Skin epidermis (tissue), 12 donors: ENCODE results near the gene TYR.
"Not testable (repeated sequence)": the region's sequence is repeated elsewhere in the genome, so short reads cannot be mapped to it uniquely, and the experiment has no call there.

ENCODE experiments used
- H3K27ac ChIP-seq, 21 experiments: fragments of 200-600 bp; sonication (generic) in 11 of 21; one replicate each; pipeline ENCODE4 v1.5.0; 2020; ENCODE audit warnings: mild to moderate bottlenecking in 3 of 21, inconsistent platforms in 2 of 21, moderate library complexity in 2 of 21
- H3K4me3 ChIP-seq, 7 experiments: fragments of 200-600 bp; sonication (generic) in 2 of 7; one replicate each; pipeline ENCODE4 v1.5.0; 2020; ENCODE audit warnings: inconsistent platforms in 2 of 7, mild to moderate bottlenecking in 2 of 7, moderate library complexity in 1 of 7

Gene TYR

DNA sequence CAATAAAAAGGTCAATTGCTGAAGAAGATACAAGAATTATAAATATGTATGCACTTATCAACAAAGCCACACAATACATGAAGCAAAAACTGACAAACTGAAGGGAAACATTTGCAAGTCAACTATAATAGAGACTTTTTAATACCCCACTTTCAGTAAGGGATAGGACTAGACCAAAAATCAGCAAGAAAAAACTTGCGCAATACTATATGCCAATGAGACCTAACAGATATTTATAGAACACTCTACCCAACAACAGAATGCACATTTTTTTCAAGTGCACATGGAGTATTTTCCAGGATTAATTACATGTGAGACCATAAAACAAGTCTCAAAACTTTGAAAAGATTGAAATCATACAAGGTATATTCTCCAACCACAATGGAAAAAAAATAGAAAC is 83.8 kb downstream of the TYR start:
- H3K4me3 ChIP-seq, H3K27ac ChIP-seq: not testable (repeated sequence)

- Histone ChIP-seq H3K27ac (no peak overlapping the region), H3K4me3 (no peak overlapping the region)
Measured at GRCh38 chr11:89267660-89268302, 90.1 kb downstream of the TYR start.

- H3K27ac ChIP-seq, H3K4me3 ChIP-seq: not testable (repeated sequence)
Measured at GRCh38 chr11:89272540-89273088, 94.9 kb downstream of the TYR start.

DNA sequence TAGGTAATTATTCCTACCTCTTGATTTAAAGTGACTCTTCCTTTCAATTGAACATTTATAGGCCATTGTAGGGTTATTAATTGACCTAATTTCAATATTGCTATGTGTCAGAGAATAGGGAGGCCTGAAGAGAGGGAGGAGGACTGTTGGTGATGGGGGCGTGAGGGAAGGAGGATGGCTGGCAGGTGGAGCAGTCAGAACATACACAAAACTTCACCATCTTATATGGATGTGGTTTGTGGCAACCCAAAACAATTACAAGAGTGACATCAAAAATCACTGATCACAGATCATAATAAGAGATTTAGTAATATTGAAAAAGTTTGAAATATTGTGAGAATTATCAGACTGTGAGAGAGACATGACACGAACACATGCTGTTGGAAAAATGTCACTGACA is 95.5 kb downstream of the TYR start:
- H3K27ac ChIP-seq, H3K4me3 ChIP-seq: not testable (repeated sequence)

DNA sequence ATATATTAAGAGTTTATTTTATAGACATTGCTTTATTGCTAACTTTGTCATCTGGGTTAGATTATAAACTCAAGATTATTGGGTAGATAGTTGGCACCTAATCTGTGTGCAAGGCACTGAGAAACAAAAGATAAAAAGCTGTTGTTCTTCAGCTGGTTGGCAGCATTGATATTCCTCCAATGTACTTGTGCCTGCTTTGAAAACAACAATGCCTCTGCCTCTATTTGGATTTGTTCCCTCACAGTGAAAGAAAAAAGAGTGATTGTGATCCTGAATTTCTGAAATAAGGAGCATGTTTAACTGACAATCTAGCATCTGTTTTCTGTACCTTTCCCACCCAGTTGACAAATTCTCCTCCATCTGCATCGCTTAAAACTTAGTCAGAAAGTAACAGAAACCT is 98.3 kb downstream of the TYR start:
- H3K4me3 ChIP-seq = no peak overlapping the region
- no peak overlapping the region for H3K27ac ChIP-seq

DNA sequence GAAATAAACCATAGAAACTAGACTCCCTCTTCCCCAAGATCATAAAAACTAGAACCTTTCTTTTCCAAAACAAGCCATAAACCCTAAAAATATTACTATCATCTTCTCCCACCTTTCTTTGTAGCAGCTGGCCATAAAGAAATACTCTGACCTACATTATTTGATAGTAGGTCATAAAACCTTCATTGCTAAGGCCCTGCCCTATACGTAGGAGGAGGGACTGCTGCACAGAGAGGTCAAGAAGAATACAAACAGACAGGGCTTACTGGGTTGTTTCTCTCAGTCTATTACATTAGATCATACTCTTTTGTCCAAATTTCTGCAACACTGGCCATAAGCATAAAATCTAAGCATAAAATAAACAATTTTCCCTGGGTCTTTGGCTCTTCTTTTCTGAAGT is 101.5 kb downstream of the TYR start:
- H3K27ac ChIP-seq = no peak overlapping the region
- H3K4me3 ChIP-seq = no peak overlapping the region

GRCh38 chr11:89281032-89281677 is 103.5 kb downstream of the TYR start:
- not testable (repeated sequence) for H3K27ac ChIP-seq, H3K4me3 ChIP-seq

- H3K4me3 ChIP-seq = not testable (repeated sequence)
Measured at GRCh38 chr11:89286601-89287000, 108.9 kb downstream of the TYR start.

GRCh38 chr11:89288004-89288403 is 110.3 kb downstream of the TYR start:
- not testable (repeated sequence) for H3K4me3 ChIP-seq, H3K27ac ChIP-seq

More at GRCh38 chr11:89286601-89287000, 108.9 kb downstream of the TYR start:
- not testable (repeated sequence) for H3K27ac ChIP-seq

- H3K4me3 ChIP-seq = no peak overlapping the region
Measured at GRCh38 chr11:89293965-89294679, 116.4 kb downstream of the TYR start.

DNA sequence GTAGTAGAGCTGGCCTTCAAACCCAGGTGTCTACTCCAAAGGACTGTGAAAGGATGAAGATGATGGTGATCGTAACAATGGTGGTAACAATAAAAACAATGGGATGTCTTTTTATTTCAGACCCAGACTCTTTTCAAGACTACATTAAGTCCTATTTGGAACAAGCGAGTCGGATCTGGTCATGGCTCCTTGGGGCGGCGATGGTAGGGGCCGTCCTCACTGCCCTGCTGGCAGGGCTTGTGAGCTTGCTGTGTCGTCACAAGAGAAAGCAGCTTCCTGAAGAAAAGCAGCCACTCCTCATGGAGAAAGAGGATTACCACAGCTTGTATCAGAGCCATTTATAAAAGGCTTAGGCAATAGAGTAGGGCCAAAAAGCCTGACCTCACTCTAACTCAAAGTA is 117.3 kb downstream of the TYR start:
- H3K27ac ChIP-seq, H3K4me3 ChIP-seq: not testable (repeated sequence)

More at GRCh38 chr11:89293965-89294679, 116.4 kb downstream of the TYR start:
- no peak overlapping the region for H3K27ac ChIP-seq

DNA sequence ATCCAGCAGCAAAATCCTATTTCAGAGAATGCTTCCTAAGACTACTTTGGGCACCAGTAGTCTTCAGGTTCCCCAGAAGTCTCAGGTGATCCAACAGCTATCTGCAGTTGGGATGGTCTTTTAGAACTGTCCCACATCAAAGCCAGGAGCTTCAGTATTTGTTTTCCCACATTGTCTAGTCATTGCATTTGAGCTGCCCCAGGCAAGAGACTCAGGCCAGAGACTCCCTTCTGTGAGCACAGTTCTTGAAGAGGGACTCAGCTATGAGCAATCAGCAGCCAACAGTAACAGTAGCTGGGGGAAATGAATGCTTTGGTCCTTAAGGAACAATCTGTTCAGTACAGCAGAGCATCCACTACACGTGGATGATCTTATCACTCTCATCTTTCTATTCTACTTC is 125.4 kb downstream of the TYR start:
- not testable (repeated sequence) for H3K4me3 ChIP-seq, H3K27ac ChIP-seq

DNA sequence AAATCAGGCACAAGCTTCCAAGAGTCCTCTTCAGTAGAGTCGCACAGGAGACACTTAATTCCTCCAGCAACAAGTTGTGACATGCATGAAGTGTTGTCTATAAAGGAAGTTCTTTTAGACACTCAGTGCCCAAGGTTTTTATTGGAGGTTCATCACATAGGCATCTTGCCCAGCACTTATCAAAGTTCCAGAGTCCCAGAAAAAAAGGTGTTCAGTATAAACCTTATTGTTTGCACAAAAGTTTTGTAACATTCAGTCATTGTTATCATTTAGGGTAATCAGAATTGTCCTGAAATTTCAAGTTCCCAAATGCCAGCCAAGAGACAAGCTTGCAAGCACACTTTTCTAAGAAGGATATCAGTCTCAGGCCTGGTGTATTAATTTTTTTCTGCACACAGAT is 130.6 kb downstream of the TYR start:
- H3K27ac ChIP-seq, H3K4me3 ChIP-seq: not testable (repeated sequence)

GRCh38 chr11:89309321-89309985 is 131.8 kb downstream of the TYR start:
- not testable (repeated sequence) for H3K4me3 ChIP-seq

DNA sequence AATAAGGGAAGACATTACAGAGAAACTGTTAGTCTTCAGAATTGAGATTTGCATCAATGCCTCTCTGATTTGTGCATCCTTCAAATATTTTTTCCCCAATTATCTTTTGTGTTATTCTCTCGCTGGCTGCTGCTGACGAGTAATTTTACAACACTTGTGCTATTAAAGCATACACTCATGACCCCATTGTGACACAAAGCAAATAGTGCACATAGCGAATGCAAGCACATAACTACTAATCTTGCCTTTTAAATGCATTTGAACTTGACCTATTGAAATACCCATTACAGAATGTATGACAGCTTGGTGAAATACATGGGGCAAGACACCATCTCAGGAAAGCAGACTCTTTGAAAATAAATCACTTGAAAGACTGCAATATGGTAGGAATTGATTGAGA is 132.9 kb downstream of the TYR start:
- not testable (repeated sequence) for H3K4me3 ChIP-seq, H3K27ac ChIP-seq

More at GRCh38 chr11:89309321-89309985, 131.8 kb downstream of the TYR start:
- not testable (repeated sequence) for H3K27ac ChIP-seq

- Histone ChIP-seq H3K4me3 (no peak overlapping the region), H3K27ac (no peak overlapping the region)
Measured at GRCh38 chr11:89321401-89321800, 143.7 kb downstream of the TYR start.

- no peak overlapping the region for H3K27ac ChIP-seq
- no peak overlapping the region for H3K4me3 ChIP-seq
Measured at GRCh38 chr11:89327885-89328284, 150.2 kb downstream of the TYR start.

DNA sequence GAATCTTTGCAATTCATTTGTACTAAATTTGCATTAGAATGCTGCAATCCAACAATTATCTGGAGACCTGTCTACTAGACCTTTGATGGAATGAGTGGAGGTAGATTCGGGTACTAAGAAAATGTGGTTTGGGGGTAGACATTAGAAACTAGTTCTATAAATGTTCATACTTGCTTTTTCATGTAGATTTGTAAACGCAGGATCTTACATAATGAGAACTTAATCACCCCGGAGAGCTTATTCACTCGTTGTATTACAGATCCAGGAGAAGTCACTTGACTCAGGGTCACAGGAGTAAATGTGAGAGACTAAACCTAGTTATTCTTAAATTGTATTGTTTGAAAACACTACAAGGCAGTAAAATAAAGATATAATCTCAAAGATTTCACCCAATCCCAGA is 154.3 kb downstream of the TYR start:
- H3K4me3 ChIP-seq, H3K27ac ChIP-seq: not testable (repeated sequence)

- not testable (repeated sequence) for H3K27ac ChIP-seq, H3K4me3 ChIP-seq
Measured at GRCh38 chr11:89333704-89334103, 156.0 kb downstream of the TYR start.

- not testable (repeated sequence) for H3K4me3 ChIP-seq, H3K27ac ChIP-seq
Measured at GRCh38 chr11:89337100-89337650, 159.5 kb downstream of the TYR start.
